ENCODE measurements around the gene ACACB. TPM values are rescaled to one million over a fixed set of nuclear protein-coding genes. Genes with fewer than 3 reads are reported as not detected.
A peak's percentile ranks its signal among the peaks of the same experiment; 100 is the strongest.
"Not testable (repeated sequence)": the region's sequence is repeated elsewhere in the genome, so short reads cannot be mapped to it uniquely, and the experiment has no call there.

The ACACB gene
- total and polyA plus RNA-seq, 2 donors from 2014 or later = 13.8 to 56.8 TPM

DNA sequence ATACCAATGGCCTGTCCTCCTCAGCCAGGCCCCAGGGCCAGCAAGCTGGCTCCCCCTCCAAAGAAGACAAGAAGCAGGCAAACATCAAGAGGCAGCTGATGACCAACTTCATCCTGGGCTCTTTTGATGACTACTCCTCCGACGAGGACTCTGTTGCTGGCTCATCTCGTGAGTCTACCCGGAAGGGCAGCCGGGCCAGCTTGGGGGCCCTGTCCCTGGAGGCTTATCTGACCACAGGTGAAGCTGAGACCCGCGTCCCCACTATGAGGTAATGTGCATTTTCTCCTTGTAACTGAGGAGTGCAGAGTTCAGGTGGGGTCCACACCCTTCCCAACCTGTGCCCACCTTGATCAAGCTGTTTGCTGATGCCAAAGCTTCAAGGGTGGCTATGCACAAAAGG lies 23.4 kb downstream of the ACACB start:
- FAIRE-seq (no peak), DNase-seq (no peak)
- no peaks in the 10 kb centered on the region for H3K9me3 ChIP-seq (ENCODE audit: control insufficient read depth in 2 of 3, insufficient read depth in 1 of 3, low read length in 3 of 3)
- intact Hi-C loops (cut with DNase I) = no loop called here
- H3K36me3 ChIP-seq (ENCODE audit: control insufficient read depth in 2 of 3, insufficient read depth in 3 of 3, low read length in 3 of 3) = peaks cover 0 to 9% (median 0%) of the 10 kb centered on the region in 3 donors
- no peaks in the 10 kb centered on the region for H3K27me3 ChIP-seq (ENCODE audit: control insufficient read depth, insufficient read depth, low read length)
- TF ChIP-seq, protein P1, sequence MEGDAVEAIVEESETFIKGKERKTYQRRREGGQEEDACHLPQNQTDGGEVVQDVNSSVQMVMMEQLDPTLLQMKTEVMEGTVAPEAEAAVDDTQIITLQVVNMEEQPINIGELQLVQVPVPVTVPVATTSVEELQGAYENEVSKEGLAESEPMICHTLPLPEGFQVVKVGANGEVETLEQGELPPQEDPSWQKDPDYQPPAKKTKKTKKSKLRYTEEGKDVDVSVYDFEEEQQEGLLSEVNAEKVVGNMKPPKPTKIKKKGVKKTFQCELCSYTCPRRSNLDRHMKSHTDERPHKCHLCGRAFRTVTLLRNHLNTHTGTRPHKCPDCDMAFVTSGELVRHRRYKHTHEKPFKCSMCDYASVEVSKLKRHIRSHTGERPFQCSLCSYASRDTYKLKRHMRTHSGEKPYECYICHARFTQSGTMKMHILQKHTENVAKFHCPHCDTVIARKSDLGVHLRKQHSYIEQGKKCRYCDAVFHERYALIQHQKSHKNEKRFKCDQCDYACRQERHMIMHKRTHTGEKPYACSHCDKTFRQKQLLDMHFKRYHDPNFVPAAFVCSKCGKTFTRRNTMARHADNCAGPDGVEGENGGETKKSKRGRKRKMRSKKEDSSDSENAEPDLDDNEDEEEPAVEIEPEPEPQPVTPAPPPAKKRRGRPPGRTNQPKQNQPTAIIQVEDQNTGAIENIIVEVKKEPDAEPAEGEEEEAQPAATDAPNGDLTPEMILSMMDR (IDR thresholded peaks at IDR 0.05; ENCODE audit: borderline replicate concordance, extremely low read depth, insufficient read depth) = no peak
- peaks cover 0 to 13% (median 5%) of the 10 kb centered on the region in 3 donors for H3K4me1 ChIP-seq (ENCODE audit: control insufficient read depth in 2 of 3, insufficient read depth in 2 of 3, low read depth in 1 of 3, low read length in 3 of 3)
- peak overlapping the region in 1 of 2 donors; percentile 28 for H3K27ac ChIP-seq (ENCODE audit: low read depth in 2 of 2, low read length in 2 of 2)
- H3K4me3 ChIP-seq (ENCODE audit: low read length in 3 of 3) = no peak overlapping the region
- H3K9ac ChIP-seq (ENCODE audit: low read length in 3 of 3) = no peak overlapping the region

DNA sequence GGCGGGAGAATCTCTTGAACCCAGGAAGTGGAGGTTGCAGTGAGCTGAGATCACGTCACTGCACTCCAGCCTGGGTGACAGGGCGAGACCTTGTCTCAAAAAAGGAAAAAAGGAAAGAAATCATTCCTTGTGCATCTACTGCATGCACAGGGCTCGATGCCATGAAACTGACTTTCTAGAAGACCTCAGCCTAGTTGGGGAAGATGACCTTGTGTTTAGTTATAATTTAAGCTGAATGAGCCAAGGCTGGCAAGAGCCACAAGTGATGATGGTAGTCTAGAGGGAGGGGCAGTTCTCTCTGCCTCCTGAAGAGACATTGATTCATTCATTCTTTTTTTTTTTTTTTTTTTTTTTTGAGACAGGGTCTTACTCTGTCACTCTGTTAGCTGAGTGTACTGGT lies 24.2 kb downstream of the ACACB start:
- FAIRE-seq = no peak

DNA sequence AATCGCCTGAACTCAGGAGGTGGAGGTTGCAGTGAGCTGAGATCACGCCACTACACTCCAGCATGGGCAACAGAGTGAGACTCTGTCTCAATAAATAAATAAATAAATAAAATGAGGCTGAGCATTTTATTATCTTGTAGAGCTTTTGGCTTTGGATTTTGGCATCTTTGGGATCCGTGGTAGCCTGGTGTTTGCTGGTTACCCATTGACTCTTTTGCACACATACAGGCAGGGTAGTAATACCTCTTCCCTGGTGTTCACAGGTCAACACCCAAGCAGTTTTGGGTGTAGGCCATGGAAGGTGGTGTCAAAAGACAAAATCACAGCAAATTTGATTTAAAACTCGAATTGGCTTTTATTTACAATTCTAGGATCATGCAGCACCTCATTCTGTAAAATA lies 27.8 kb downstream of the ACACB start:
- DNase-seq = no peak
- intact Hi-C loops (cut with DNase I) = no loop called here
- Histone ChIP-seq H3K27ac (ENCODE audit: low read depth in 2 of 2, low read length in 2 of 2) (no peak overlapping the region), H3K9me3 (ENCODE audit: control insufficient read depth in 2 of 3, insufficient read depth in 1 of 3, low read length in 3 of 3) (no peaks in the 10 kb centered on the region), H3K27me3 (ENCODE audit: control insufficient read depth, insufficient read depth, low read length) (no peaks in the 10 kb centered on the region), H3K36me3 (ENCODE audit: control insufficient read depth in 2 of 3, insufficient read depth in 3 of 3, low read length in 3 of 3) (peaks cover 0 to 12% (median 0%) of the 10 kb centered on the region in 3 donors), H3K9ac (ENCODE audit: low read length in 3 of 3) (no peak overlapping the region), H3K4me3 (ENCODE audit: low read length in 3 of 3) (no peak overlapping the region), H3K4me1 (ENCODE audit: control insufficient read depth in 2 of 3, insufficient read depth in 2 of 3, low read depth in 1 of 3, low read length in 3 of 3) (peaks cover 0 to 10% (median 0%) of the 10 kb centered on the region in 3 donors)
- no peak for FAIRE-seq
- TF ChIP-seq, protein P1 (IDR thresholded peaks at IDR 0.05; ENCODE audit: borderline replicate concordance, extremely low read depth, insufficient read depth) = no peak

More for the DNA sequence above, 24.2 kb downstream of the ACACB start:
- peaks cover 0 to 13% (median 5%) of the 10 kb centered on the region in 3 donors for H3K4me1 ChIP-seq (ENCODE audit: control insufficient read depth in 2 of 3, insufficient read depth in 2 of 3, low read depth in 1 of 3, low read length in 3 of 3)
- TF ChIP-seq, protein P1 (IDR thresholded peaks at IDR 0.05; ENCODE audit: borderline replicate concordance, extremely low read depth, insufficient read depth) = no peak
- H3K4me3 ChIP-seq (ENCODE audit: low read length in 3 of 3) = no peak overlapping the region
- no peaks in the 10 kb centered on the region for H3K27me3 ChIP-seq (ENCODE audit: control insufficient read depth, insufficient read depth, low read length)
- DNase-seq = no peak
- no peaks in the 10 kb centered on the region for H3K9me3 ChIP-seq (ENCODE audit: control insufficient read depth in 2 of 3, insufficient read depth in 1 of 3, low read length in 3 of 3)
- no peak overlapping the region for H3K9ac ChIP-seq (ENCODE audit: low read length in 3 of 3)
- peaks cover 0 to 9% (median 0%) of the 10 kb centered on the region in 3 donors for H3K36me3 ChIP-seq (ENCODE audit: control insufficient read depth in 2 of 3, insufficient read depth in 3 of 3, low read length in 3 of 3)
- H3K27ac ChIP-seq (ENCODE audit: low read depth in 2 of 2, low read length in 2 of 2) = peak overlapping the region in 1 of 2 donors; percentile 47
- intact Hi-C loops (cut with DNase I) = no loop called here

DNA sequence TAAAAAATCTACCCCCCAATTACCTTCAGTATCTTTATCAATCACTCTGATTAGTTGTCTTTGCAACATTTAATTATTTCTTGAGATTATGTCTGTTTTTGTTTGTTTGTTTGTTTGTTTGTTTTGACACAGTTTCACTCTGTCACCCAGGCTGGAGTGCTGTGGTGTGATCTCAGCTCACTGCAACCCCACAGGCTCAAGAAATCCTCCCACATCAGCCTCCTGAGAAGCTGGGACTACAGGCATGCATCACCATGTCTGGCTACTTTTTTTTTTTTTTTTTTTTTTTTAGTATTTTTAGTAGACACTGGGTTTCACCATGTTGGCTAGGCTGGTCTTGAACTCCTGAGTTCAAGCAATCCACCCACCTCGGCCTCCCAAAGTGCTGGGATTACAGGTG lies 30.7 kb downstream of the ACACB start:
- H3K4me3 ChIP-seq (ENCODE audit: low read length in 3 of 3); DNase-seq; H3K9me3 ChIP-seq (ENCODE audit: control insufficient read depth in 2 of 3, insufficient read depth in 1 of 3, low read length in 3 of 3); FAIRE-seq; H3K36me3 ChIP-seq (ENCODE audit: control insufficient read depth in 2 of 3, insufficient read depth in 3 of 3, low read length in 3 of 3); H3K27me3 ChIP-seq (ENCODE audit: control insufficient read depth, insufficient read depth, low read length); H3K4me1 ChIP-seq (ENCODE audit: control insufficient read depth in 2 of 3, insufficient read depth in 2 of 3, low read depth in 1 of 3, low read length in 3 of 3); intact Hi-C loops (cut with DNase I); H3K9ac ChIP-seq (ENCODE audit: low read length in 3 of 3); H3K27ac ChIP-seq (ENCODE audit: low read depth in 2 of 2, low read length in 2 of 2): not testable (repeated sequence)
